Activated naive CD4-positive, alpha-beta T cell treated with anti-CD3 and anti-CD28 coated beads, Interleukin-2, amount 10 ng/mL, durations not matched to agents 7 days and 5 days (primary cell): Measurements from ENCODE around the gene LRRC36.
"Not testable (repeated sequence)": the region's sequence is repeated elsewhere in the genome, so short reads cannot be mapped to it uniquely, and the experiment has no call there.

Experiments used
- CTCF ChIA-PET: fragments of 350-600 bp; sonication (Branson Sonifier 250); formaldehyde crosslinking; loops from one replicate; lab custom pipeline; 2021; ENCODE audit warnings: antibody characterized with exemption; lab: Charles Lee
- DNase-seq: peaks from one replicate; pipeline ENCODE4 v3.0.0-alpha.2; 2020
- H3K27ac Mint-ChIP-seq: one replicate; pipeline ENCODE4 v1.8.0; 2021; ENCODE audit warnings: mild to moderate bottlenecking, moderate library complexity, mixed read lengths
- H3K27me3 Mint-ChIP-seq: one replicate; pipeline ENCODE4 v1.8.0; 2021; ENCODE audit warnings: mild to moderate bottlenecking, mixed read lengths
- H3K36me3 Mint-ChIP-seq: one replicate; pipeline ENCODE4 v1.8.0; 2021; ENCODE audit warnings: mixed read lengths
- H3K4me1 Mint-ChIP-seq: one replicate; pipeline ENCODE4 v1.8.0; 2021; ENCODE audit warnings: mixed read lengths
- H3K4me3 Mint-ChIP-seq: one replicate; pipeline ENCODE4 v1.8.0; 2021; ENCODE audit warnings: mild to moderate bottlenecking, moderate library complexity, mixed read lengths
- H3K9me3 Mint-ChIP-seq: one replicate; pipeline ENCODE4 v1.8.0; 2021; ENCODE audit warnings: mixed read lengths

Gene LRRC36

DNA sequence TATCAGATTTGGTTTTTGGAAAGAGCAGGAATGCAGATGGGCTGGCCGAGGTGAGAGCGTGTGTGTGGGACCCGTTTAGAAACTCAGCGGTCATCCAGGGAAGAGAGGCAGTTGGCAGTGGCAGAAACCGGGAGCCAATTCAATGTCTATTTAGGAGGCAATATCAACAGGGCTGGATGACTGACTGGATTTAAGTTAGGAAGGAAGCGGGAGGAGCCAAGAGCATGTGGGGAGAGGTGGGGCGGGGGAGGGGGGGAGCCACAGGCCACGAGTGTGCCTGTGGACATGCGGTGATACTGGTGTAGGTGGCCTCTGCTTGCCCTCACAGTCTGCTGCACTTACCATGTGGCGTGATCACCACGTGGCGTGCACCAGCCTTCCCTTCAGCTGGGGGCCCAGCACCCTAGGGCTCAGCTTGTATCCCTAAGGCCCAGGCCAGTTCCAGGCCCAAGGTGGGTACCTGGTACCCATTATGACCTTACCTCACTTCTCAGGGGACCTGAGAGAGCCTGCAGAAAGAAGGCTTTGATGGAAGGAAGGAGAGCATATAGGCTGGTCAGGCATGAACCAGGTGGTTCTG, 77.5 kb downstream of the LRRC36 start:
- CTCF ChIA-PET, result no interaction called here
- no peaks in the 10 kb centered on the region for H3K4me1 Mint-ChIP-seq
- H3K27ac Mint-ChIP-seq, result no peak overlapping the region

DNA sequence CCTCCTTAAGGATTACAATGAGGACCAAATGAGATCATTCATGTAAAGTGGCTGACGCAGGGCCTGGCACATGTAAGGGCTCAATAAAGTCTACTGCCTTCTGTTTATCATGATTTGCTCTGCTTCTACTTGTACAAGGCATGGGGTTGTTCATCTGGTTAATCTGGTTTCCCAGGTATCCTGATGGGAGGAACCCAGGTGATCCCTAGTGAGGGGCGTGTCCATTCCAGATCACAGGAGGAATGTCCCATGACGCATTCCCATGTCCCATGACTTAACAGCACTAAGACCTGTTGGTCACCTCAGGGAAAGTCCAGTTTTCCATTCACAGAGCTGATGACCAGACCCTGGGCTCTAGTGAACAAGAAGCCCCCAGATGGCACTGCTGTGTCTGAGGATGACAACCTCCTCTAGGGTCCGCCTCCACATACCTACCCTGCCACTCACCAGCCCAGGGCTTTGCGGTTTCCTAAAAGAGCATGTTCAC, 78.2 kb downstream of the LRRC36 start:
- Mint-ChIP-seq H3K36me3 (no peaks in the 10 kb centered on the region), H3K4me1 (no peaks in the 10 kb centered on the region), H3K4me3 (no peak overlapping the region), H3K27ac (no peak overlapping the region), H3K9me3 (no peaks in the 10 kb centered on the region), H3K27me3 (peaks cover 59% of the 10 kb centered on the region)
- CTCF ChIA-PET, result no interaction called here
- no peak for DNase-seq

More for the DNA sequence above, 77.5 kb downstream of the LRRC36 start:
- peaks cover 60% of the 10 kb centered on the region for H3K27me3 Mint-ChIP-seq
- DNase-seq, result no peak
- no peak overlapping the region for H3K4me3 Mint-ChIP-seq
- H3K9me3 Mint-ChIP-seq, result no peaks in the 10 kb centered on the region
- no peaks in the 10 kb centered on the region for H3K36me3 Mint-ChIP-seq

DNA sequence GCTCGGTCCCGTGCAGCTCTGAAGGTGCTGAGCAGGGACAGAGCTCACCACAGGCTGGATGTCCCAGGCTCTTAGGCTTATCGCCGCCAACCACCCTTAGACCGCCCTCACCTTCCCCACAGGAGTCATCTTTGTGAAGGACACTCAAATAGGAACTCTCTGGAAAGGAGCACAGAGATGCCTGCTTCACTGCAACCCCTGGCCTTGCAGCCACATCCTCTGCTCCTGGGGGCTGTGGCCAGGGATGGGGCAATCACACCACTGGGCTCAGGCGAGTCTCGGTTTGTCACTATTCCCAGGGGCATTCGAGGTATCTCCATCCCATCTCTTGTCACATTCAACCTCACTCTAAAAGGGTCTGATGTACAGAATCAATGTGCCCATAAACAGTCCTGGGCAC, 78.7 kb downstream of the LRRC36 start:
- Mint-ChIP-seq H3K4me3 (no peak overlapping the region), H3K4me1 (no peaks in the 10 kb centered on the region), H3K27ac (no peak overlapping the region), H3K27me3 (peaks cover 57% of the 10 kb centered on the region), H3K9me3 (no peaks in the 10 kb centered on the region), H3K36me3 (no peaks in the 10 kb centered on the region)
- CTCF ChIA-PET, result no interaction called here
- no peak for DNase-seq

DNA sequence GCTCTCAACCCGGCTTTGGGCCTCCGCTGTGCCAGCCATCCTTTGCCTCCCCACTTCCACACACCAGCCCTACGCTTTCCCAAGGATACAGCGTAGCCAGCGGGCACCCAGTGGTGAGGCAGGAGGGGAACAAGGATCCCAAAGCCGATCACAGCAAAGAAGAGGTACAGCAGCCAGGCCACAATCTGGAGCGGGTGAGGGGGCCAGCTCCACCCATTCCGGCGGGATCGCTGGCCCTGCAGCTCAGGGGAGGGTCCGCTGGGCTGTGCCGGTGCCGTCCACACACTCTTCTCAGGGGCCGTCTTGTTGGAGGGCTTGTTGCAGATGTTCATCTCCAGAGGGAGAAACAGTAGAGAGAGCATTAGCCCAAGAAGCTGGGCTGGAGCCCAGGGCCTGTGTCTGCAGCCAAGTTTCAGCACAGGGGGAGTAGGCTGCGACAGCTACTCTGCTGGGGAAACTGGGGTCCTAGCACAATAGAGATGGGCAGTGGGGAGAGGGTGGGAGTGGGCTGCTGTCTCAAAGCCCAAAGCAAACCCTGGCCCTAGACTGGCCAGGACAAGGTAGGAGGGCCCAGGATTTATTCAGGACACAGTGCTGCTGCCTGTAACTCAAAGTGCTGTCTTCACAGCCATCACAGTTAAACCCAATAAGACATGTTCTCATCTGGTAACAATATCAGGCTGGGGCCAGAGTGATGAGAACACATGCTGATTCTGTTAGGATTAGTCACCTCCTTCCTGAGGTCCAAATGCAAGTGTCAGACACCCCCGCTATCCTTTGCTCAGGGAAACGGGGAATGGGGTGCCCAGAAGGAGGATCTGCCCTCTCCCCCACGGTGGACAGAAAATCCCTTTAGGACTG, 79.7 kb downstream of the LRRC36 start:
- CTCF ChIA-PET, result interaction anchor here (1.9 kb wide), 1 partner anchor 22 kb away, joined by 5 read pairs; no protein-coding TSS in a partner anchor
- no peak for DNase-seq
- Mint-ChIP-seq H3K4me1 (no peaks in the 10 kb centered on the region), H3K4me3 (no peak overlapping the region), H3K27me3 (peaks cover 53% of the 10 kb centered on the region), H3K36me3 (no peaks in the 10 kb centered on the region), H3K27ac (no peak overlapping the region), H3K9me3 (no peaks in the 10 kb centered on the region)

DNA sequence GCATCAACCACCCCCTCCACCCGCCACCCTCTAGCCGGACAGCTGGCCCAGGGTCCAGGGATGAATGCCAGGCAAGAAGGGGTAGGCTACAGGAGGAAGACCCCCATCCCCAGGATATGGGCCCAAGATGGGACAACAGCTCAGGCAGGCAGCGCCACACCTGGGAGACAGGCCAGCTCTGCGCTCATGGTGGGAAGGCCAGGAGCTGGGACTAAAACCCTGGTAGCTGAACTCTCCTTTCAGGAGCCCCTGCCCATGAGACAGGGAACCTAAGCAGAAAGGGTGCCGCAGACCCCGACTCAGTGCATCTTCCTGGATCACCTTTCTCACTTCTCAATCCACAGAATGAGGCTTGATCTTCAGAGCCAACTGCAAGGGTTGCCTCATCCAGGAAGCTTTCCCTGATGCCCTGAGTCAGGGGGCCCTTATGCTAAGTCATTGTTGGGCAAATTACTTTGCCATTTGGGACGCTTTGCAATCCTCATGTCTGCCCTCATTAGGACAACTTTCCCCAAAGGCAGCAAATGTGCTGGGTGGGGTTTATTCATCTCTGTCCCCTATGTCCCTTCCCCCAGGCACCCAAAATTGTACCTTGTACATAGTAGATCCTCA, 80.7 kb downstream of the LRRC36 start:
- DNase-seq, result no peak
- Mint-ChIP-seq H3K4me1 (no peaks in the 10 kb centered on the region), H3K27ac (no peak overlapping the region), H3K36me3 (no peaks in the 10 kb centered on the region), H3K27me3 (peaks cover 48% of the 10 kb centered on the region), H3K9me3 (no peaks in the 10 kb centered on the region), H3K4me3 (no peak overlapping the region)
- CTCF ChIA-PET, result interaction anchor here (1.2 to 2.1 kb wide), 3 partner anchors 14 to 147 kb away, joined by 3 to 7 read pairs (median 5); no protein-coding TSS in a partner anchor

DNA sequence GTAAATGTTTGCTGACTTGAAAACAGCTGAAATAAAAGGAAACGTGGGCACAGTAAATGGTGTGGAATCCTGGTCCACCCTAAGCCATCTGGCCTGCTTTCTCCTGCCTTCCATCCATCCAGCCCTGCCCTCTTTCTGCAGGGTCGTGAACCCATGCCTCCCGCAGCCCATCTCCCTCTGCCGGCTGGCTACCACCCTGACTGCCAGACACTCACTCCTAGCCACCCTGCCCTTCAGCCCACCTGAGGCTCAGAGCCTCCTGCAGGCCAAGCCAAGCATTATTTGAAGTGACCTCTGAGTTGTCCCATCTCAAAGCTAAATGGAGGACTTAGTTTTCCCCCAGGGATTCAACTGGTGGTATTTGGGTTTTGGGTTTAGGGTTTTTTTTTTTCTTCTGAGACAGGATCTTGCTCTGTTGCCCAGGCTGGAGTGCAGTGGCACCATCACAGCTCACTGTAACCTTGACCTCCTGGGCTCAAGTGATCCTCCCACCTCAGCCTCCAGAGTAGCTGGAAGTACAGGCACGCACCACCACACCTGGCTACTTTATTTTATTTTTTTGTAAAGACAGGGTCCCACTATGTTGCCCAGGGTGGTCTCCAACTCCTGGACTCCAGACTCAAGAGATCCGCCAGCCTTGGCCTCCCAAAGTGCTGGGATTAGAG, 81.3 kb downstream of the LRRC36 start:
- CTCF ChIA-PET, result interaction anchor here (0.9 to 2.1 kb wide), 5 partner anchors 13 to 147 kb away, joined by 3 to 7 read pairs (median 4); no protein-coding TSS in a partner anchor
- no peaks in the 10 kb centered on the region for H3K4me1 Mint-ChIP-seq
- H3K27me3 Mint-ChIP-seq, result peaks cover 48% of the 10 kb centered on the region
- no peak overlapping the region for H3K4me3 Mint-ChIP-seq
- H3K9me3 Mint-ChIP-seq, result no peaks in the 10 kb centered on the region
- H3K36me3 Mint-ChIP-seq, result no peaks in the 10 kb centered on the region
- DNase-seq, result no peak
- no peak overlapping the region for H3K27ac Mint-ChIP-seq

DNA sequence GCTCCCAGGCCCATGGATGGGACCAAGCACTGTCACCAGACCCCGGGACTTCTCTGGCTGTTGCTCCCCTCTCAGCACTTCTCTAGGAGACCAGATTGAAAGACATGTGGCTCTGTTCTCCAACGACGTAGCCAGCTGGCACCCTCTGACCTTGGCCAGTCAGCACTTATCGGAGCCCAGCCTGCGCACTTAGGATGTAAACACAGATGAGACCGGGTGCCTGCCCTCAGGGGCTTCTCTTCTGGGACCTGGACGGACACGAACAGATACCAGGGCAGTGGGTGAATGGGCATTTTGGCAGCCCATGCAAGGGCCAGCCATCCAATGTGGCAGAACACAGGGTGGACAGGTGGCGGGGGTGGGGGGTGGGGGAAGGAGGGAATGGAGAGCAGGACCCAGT, 83.0 kb downstream of the LRRC36 start:
- H3K4me3 Mint-ChIP-seq, result no peak overlapping the region

DNA sequence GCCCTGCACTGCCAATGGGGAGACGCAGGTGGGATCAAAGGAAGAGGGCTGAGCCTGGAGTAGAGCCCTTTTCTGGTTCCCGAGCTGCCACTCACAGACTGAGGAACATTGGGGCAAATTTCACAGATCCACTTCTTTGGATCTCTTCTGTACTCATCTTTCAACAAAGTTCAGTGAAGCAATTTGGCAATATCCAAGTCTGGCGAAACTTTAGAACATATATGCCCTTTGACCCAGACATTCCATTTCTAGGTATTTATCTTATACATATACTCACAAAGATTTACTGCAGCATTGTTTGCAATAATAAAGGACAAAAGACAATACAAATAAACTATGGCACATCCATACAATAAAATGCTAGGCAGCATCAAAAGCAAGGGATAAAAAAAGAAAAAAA, 84.7 kb downstream of the LRRC36 start:
- Mint-ChIP-seq H3K4me3 (no peak overlapping the region), H3K36me3 (no peaks in the 10 kb centered on the region), H3K9me3 (no peaks in the 10 kb centered on the region), H3K27me3 (peaks cover 57% of the 10 kb centered on the region), H3K4me1 (peaks cover 3% of the 10 kb centered on the region), H3K27ac (no peak overlapping the region)
- DNase-seq, result no peak
- CTCF ChIA-PET, result interaction anchor here (2.4 kb wide), 1 partner anchor 17 kb away, joined by 9 read pairs; no protein-coding TSS in a partner anchor

More for the DNA sequence above, 83.0 kb downstream of the LRRC36 start:
- CTCF ChIA-PET, result no interaction called here
- no peak for DNase-seq
- Mint-ChIP-seq H3K27ac (no peak overlapping the region), H3K4me1 (no peaks in the 10 kb centered on the region), H3K27me3 (peaks cover 52% of the 10 kb centered on the region), H3K36me3 (no peaks in the 10 kb centered on the region), H3K9me3 (no peaks in the 10 kb centered on the region)

DNA sequence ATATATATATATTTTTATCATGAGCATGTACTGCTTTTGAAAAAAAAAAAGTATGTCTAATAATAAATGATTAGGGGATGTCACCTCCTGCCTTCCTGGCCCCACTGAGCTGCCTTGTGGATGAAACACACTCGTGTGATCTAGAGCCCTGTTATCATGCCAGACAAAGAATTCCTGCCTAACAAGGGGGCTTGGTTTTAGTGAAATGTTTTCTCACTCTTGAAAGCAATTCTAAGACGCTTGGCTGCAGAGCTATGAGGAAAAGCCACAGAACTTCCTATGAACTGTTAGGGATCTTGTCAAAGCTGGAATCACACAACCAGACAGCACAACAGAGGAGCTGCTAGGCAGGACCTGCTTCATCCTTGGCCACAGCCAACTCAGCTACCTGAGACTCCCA, 85.7 kb downstream of the LRRC36 start:
- CTCF ChIA-PET, result interaction anchor here (0.9 to 2.4 kb wide), 3 partner anchors 13 to 152 kb away, joined by 3 to 9 read pairs (median 4); no protein-coding TSS in a partner anchor
- no peaks in the 10 kb centered on the region for H3K9me3 Mint-ChIP-seq
- no peaks in the 10 kb centered on the region for H3K36me3 Mint-ChIP-seq
- H3K4me1 Mint-ChIP-seq, result peaks cover 8% of the 10 kb centered on the region
- H3K27me3 Mint-ChIP-seq, result peaks cover 64% of the 10 kb centered on the region
- H3K27ac Mint-ChIP-seq, result no peak overlapping the region
- DNase-seq, result no peak
- H3K4me3 Mint-ChIP-seq, result no peak overlapping the region

DNA sequence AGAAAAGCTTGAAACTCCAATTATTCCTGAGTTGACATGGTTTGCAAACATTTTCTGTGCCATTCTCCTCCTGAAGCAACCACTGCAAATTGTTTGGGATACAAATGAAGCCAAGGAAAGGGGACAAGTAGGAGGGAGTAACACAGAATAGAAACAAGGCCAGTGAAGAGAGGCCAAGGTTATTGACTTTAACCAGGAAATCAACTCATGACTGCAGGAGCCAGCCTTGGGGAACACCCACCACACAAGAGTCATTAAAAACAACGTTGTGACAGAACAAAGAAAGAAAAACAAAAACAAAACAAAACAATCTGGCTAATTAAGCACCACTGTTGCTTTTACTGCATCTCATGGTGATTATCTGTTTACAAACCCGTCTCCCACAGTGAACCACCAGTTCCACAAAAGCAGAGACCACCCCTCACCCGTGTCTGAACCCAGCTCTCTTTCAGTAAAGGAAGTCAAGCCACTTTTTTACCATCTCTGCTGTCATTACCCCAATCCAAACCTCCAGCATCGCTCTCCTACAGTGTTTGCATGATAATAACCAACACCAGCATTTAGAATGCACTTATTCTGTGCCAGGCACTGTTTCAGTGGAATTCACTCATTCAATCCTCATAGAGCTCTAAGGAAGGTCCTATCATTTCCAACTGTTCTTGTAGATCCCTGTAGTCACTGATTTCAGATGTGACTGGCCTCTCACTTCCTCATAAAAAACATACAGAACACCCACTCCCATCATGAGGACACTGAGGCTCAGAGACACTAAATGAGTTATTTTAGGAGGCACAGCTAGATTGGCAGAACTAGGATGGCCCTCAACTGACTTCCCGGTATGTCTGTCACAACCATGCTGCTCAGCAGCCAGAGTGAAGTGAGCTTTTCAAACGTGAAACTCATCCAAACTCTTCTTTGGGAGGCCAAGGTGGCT, 87.6 kb downstream of the LRRC36 start:
- Mint-ChIP-seq H3K4me1 (peaks cover 11% of the 10 kb centered on the region), H3K9me3 (no peaks in the 10 kb centered on the region), H3K36me3 (no peaks in the 10 kb centered on the region), H3K27ac (no peak overlapping the region), H3K27me3 (peaks cover 77% of the 10 kb centered on the region), H3K4me3 (no peak overlapping the region)
- CTCF ChIA-PET, result interaction anchor here (0.9 to 2.6 kb wide), 4 partner anchors 14 to 167 kb away, joined by 3 to 13 read pairs (median 5); partner anchors contain the start of gene FHOD1
- no peak for DNase-seq

DNA sequence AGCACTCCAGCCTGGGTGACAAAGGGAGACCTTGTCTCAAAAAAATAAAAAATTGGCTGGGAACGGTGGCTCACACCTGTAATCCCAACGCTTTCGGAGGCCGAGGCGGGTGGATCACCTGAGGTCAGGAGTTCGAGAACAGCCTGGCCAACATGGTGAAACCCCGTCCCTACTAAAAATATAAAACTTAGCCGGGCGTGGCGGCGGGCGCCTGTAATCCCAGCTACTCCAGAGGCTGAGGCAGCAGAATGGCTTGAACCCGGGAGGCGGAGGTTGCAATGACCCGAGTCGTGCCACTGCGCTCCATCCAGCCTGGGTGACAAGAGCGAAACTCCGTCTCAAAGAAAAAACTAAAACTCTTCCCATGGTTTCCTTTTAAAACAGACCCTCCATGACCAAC, 88.8 kb downstream of the LRRC36 start:
- DNase-seq, H3K9me3 Mint-ChIP-seq, H3K27ac Mint-ChIP-seq, H3K36me3 Mint-ChIP-seq: not testable (repeated sequence)
- CTCF ChIA-PET, result interaction anchor here (1.4 to 2.6 kb wide), 2 partner anchors 13 to 155 kb away, joined by 4 to 13 read pairs; no protein-coding TSS in a partner anchor
- Mint-ChIP-seq H3K27me3 (peaks cover 80% of the 10 kb centered on the region), H3K4me1 (peaks cover 11% of the 10 kb centered on the region), H3K4me3 (peak overlapping the region; percentile 46)

DNA sequence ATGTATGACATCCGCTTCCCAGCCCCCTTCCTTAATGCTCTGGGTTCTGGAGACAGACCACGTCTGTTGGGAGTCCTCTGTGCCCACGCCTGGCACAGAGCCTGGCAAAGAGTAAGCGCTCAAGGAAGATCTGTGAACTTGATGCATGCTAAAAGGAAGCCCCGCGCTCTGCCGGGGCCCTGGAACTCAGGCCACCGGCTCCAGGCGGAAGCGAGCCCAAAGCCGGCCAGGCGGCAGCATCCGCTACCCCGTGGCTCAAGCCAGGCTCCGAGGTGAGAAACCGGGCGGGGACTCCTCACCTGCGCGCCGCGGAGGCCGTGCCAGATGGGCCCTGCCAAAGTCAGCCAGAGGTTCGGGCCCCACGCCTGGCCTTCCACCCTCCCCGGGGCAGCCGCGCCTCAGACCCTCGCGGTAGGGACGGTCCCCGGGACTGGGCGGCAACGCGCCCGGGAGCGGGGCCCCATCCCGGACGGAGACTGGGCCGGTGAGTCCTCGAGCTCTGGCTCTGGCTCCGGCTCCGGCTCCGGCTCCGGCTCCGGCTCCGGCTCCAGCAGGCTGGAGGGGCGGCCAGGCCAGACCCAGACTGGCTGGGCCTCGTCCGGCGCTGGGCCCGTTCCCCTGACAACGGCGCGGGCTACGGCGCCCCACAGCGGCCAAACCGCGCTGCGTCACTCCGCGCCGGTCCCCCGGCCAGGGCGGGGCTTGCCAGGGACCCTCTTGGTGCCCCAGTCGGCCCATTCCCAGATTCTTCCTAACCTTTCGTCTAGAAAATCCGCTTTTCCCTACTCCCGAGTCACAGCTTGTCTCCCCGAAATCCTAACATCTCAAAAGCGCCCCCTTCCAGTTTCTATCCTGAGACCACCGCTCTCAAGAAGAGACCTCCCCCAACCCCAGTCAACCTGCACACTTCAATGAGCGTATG, 89.5 kb downstream of the LRRC36 start, which contains the start of gene ZDHHC1:
TSS of gene ZDHHC1 (minus strand) at position 606 of the 922 bp plus-strand sequence. CDS start 8,702 bp downstream, outside the sequence.
- no peak within 1 kb of the TSS for H3K27ac Mint-ChIP-seq
- CTCF ChIA-PET, result interaction anchor here (0.6 to 3.1 kb wide), 5 partner anchors 11 to 451 kb away, joined by 3 to 23 read pairs (median 4); no protein-coding TSS in a partner anchor

More for the DNA sequence above, 89.5 kb downstream of the LRRC36 start, which contains the start of gene ZDHHC1:
- Mint-ChIP-seq H3K4me1 (peaks cover 11% of the 10 kb centered on the region), H3K4me3 (peak within 1 kb of the TSS; percentile 63), H3K27me3 (peaks cover 83% of the 10 kb centered on the region), H3K9me3 (no peaks in the 10 kb centered on the region), H3K36me3 (no peaks in the 10 kb centered on the region)
- DNase-seq, result peak; percentile 54
